Renal cortex interstitium (tissue), 11 donors: ENCODE measurements around the gene HSF2BP. TPM values are rescaled to one million over a fixed set of nuclear protein-coding genes. Genes with fewer than 3 reads are reported as not detected.
"Not testable (repeated sequence)": the region's sequence is repeated elsewhere in the genome, so short reads cannot be mapped to it uniquely, and the experiment has no call there.

ENCODE experiments used
- DNase-seq, 11 donors: peaks; one replicate each; pipeline ENCODE4 v3.0.0-alpha.2; 2013; ENCODE audit warnings: low read depth in 9 of 11, low spot score in 4 of 11; ENCODE audit errors: extremely low read depth in 1 of 11
- polyA plus RNA-seq, 3 donors: library from polyadenylated mRNA; unstranded; fragments of 120-200 nt; gene quantifications; one replicate each; pipeline ENCODE4 v1.2.1, GENCODE V29; 2013; ENCODE audit not compliant: insufficient read length in 3 of 3

Gene HSF2BP
- polyA plus RNA-seq, 3 donors = 1.6 to 2.3 (median 2.3) TPM

- not testable (repeated sequence) for DNase-seq
These were observed 156.1 kb downstream of the HSF2BP start for GRCh38 chr21:43503075-43503750.

GRCh38 chr21:43502407-43503071, 156.7 kb downstream of the HSF2BP start:
- not testable (repeated sequence) for DNase-seq

- not testable (repeated sequence) for DNase-seq
These were observed 160.4 kb downstream of the HSF2BP start for GRCh38 chr21:43498924-43499323.

GRCh38 chr21:43498065-43498464, 161.2 kb downstream of the HSF2BP start:
- DNase-seq = not testable (repeated sequence)

- not testable (repeated sequence) for DNase-seq
These were observed 164.8 kb downstream of the HSF2BP start for GRCh38 chr21:43494279-43495012.

- DNase-seq = not testable (repeated sequence)
These were observed 165.8 kb downstream of the HSF2BP start for GRCh38 chr21:43493471-43493870.

GRCh38 chr21:43488235-43488634, 171.1 kb downstream of the HSF2BP start:
- not testable (repeated sequence) for DNase-seq

GRCh38 chr21:43486051-43486450, 173.2 kb downstream of the HSF2BP start:
- not testable (repeated sequence) for DNase-seq

- DNase-seq = not testable (repeated sequence)
These were observed 174.3 kb downstream of the HSF2BP start for GRCh38 chr21:43485016-43485415.

GRCh38 chr21:43479197-43479596, 180.1 kb downstream of the HSF2BP start:
- not testable (repeated sequence) for DNase-seq

Other genes starting within 250 kb of the HSF2BP start
- gene SIK1, start 232.4 kb downstream of the HSF2BP start, polyA plus RNA-seq = 1 to 10 TPM; 2.7 to 5.7 (median 4.6) TPM
- 10 to 100 TPM; 28.6 to 32.9 (median 32.3) TPM for gene RRP1B, start 72 bp upstream of the HSF2BP start, polyA plus RNA-seq
- 100 to 1,000 TPM in 1 of 3 donors, 10 to 100 TPM in 2; 67.8 to 104 (median 70.2) TPM for gene PDXK, start 59.6 kb upstream of the HSF2BP start, polyA plus RNA-seq
- 10 to 100 TPM; 45.4 to 49.4 (median 47.3) TPM for gene CSTB, start 116.8 kb upstream of the HSF2BP start, polyA plus RNA-seq
- gene RRP1, start 130.1 kb upstream of the HSF2BP start, polyA plus RNA-seq = 10 to 100 TPM; 31.3 to 33.7 (median 31.7) TPM
- gene AGPAT3, start 205.7 kb upstream of the HSF2BP start, polyA plus RNA-seq = 10 to 100 TPM; 54.0 to 78.0 (median 60.4) TPM